GM18517 (cell line): Measurements from ENCODE around the gene ERO1B.
A peak's percentile ranks its signal among the peaks of the same experiment; 100 is the strongest.
"Not testable (repeated sequence)": the region's sequence is repeated elsewhere in the genome, so short reads cannot be mapped to it uniquely, and the experiment has no call there.

ENCODE experiments used
- ATAC-seq: cut with Tn5 transposase; IDR thresholded peaks from one replicate; pipeline ENCODE4 v1.9.1; 2021; ENCODE audit warnings: mild to moderate bottlenecking, moderate library complexity; ENCODE audit not compliant: unreplicated experiment

The ERO1B gene, protein sequence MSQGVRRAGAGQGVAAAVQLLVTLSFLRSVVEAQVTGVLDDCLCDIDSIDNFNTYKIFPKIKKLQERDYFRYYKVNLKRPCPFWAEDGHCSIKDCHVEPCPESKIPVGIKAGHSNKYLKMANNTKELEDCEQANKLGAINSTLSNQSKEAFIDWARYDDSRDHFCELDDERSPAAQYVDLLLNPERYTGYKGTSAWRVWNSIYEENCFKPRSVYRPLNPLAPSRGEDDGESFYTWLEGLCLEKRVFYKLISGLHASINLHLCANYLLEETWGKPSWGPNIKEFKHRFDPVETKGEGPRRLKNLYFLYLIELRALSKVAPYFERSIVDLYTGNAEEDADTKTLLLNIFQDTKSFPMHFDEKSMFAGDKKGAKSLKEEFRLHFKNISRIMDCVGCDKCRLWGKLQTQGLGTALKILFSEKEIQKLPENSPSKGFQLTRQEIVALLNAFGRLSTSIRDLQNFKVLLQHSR

GRCh38 chr1:236281654-236282424 is at the start of gene ERO1B:
Gene ERO1B (minus strand): TSS chr1:236281958. CDS start chr1:236281783, 175 bp downstream.
- ATAC-seq = peak; percentile 73

DNA sequence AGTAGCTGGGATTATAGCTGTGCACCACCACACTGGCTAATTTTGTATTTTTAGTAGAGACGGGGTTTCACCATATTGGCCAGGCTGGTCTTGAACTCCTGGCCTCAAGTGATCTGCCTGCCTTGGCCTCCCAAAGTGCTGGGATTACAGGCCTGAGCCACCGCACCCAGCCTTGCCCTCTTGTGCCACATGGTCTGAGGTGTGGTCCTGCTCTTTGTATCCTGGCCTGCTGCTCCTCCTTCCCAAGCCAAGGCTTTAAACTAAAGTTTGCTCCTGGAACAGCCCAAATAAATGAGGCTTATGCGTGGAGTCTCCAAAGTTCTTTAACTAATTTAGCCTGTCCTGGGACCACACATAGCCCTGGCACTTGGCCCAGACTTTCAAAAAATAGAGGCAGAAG is 49.7 kb upstream of the ERO1B start:
- not testable (repeated sequence) for ATAC-seq

GRCh38 chr1:236326432-236326831 is 44.7 kb upstream of the ERO1B start:
- no peak for ATAC-seq

DNA sequence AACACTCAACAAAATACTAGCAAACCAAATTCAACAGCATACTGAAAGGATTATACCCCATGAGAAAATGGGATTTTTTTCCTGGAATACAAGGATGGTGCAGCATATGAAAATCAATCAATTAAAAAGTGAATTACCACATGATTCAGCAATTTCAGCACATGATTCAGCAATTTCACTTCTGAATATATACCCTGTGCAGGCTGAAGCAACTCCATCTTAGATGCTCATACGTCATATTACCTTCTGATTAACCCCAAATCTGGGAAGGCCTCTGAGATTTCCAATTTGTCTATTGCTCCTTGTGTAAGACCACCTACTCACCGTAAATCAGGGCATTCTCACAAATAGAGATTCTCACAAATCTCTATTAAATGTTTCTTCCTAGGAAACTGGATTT is 43.8 kb upstream of the ERO1B start:
- ATAC-seq = no peak

DNA sequence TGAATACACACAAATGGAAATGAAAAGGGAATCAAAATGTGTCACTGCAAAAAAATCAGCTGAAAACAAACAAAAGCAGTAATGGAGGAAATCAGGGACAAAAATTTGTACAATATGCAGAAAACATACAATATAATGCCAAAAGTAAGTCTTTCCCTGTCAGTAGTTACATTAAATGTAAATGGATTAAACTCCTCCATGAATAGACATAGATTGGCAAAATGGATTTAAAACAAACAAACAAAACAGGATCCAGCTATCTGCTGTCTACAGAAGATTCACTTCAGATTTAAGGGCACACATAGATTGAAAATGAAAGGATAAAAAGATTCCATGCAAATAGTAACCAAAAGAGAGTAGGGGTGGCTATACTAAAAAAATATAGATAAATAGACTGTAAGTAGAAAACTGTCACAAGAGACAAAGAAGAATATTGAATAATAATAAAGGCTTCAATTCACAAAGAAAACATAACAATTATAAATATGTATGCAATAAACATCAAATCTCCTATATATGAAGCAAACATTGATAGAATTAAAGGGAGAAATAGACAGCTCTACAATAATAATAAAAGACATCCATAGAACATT is 42.2 kb upstream of the ERO1B start:
- ATAC-seq = no peak

GRCh38 chr1:236322566-236323409 is 41.0 kb upstream of the ERO1B start:
- ATAC-seq = no peak

GRCh38 chr1:236321101-236321500 is 39.3 kb upstream of the ERO1B start:
- no peak for ATAC-seq

DNA sequence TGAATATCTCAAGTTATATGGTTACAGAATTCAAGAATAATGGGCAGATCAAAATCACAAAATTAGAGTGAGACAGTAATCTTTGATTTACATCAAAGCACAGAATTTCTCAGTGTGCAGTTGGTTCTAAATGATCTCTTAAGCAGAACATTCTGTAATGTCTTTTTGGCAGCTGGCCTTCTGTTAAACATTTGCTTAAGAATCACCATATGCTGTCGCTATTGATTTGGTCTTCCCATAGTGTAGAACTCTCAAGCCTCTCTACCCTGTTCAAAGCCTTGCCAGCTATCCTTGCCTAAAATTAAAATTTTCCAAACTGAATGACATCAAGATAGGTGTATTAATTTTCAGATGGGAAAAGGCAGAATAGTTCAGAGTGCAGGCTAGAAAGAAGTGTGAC is 38.9 kb upstream of the ERO1B start:
- no peak for ATAC-seq

DNA sequence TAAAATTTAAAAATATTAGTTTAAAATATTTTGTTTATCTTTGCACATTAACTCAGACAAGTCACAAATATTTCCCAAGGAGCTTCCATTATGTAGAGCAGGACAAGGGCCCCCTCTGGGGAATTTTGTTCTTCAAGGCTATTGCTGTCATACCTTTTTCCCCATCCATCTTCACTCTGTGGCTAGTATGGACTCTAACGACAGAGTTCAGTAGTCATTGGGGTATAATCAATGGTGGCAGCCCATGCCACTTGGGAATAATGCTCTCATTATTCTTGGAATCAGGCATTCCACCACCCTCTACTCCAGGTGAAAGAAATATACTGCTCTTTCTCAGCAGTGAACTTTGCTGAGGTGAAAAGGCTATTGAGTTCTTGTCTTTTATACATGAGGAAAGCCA is 38.5 kb upstream of the ERO1B start:
- ATAC-seq = no peak

- ATAC-seq = no peak
Measured at GRCh38 chr1:236316437-236316836, 34.7 kb upstream of the ERO1B start.

GRCh38 chr1:236315518-236315917 is 33.8 kb upstream of the ERO1B start:
- no peak for ATAC-seq

DNA sequence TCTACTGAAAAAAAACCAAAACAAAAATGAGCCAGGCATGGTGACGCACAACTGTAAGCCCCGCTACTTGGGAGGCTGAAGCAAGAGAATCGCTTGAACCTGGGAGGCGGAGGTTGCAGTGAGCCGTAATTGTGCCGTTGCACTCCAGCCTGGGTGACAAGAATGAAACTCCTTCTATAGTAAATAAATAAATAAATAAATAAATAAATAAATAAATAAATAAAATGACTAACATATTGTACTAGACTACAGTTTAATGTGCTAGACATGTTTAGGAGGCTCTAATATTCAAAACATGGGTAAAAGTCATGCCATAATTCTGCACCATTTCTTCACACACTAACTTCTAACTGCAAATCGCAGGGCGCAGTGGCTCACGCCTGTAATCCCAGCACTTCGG is 33.3 kb upstream of the ERO1B start:
- ATAC-seq = no peak

DNA sequence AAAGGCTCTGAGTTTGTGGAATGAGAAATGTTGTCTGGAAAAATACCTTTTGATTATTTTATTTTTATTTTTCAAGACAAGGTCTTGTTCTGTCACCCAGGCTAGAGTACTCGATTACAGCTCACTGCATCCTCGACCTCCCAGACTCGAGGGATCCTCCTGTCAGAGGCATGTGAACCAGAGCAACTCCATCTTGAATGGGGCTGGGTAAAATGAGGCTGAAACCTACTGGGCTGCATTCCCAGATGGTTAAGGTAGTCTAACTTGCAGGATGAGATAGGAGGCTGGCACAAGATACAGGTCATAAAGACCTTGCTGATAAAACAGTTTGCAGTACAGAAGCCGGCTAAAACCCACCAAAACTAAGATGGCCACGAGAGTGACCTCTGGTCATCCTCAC is 32.3 kb upstream of the ERO1B start:
- ATAC-seq = not testable (repeated sequence)

- ATAC-seq = no peak
Measured at GRCh38 chr1:236313427-236313826, 31.7 kb upstream of the ERO1B start.

- ATAC-seq = no peak
Measured at GRCh38 chr1:236311040-236311439, 29.3 kb upstream of the ERO1B start.

- no peak for ATAC-seq
Measured at GRCh38 chr1:236308827-236309226, 27.1 kb upstream of the ERO1B start.

GRCh38 chr1:236307435-236307834 is 25.7 kb upstream of the ERO1B start:
- ATAC-seq = no peak

DNA sequence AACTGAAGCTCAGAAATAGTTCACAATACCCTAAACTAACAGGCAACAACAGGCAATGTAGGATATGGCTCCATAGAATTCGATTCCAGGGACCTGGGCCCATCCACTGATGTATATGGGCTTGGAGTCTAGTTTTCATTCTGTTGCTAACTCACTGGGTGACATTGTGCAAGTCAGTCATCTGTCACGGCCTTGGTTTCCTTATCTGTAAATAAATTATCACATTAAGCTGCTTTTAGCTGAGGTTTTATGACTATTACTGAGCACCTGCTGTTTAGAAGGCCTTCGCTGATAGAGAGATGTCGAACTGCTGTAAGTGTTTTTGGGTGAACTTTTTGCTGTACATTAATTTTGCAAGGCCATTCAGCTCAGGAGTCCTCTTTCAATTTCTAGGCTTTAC is 22.9 kb upstream of the ERO1B start:
- no peak for ATAC-seq

DNA sequence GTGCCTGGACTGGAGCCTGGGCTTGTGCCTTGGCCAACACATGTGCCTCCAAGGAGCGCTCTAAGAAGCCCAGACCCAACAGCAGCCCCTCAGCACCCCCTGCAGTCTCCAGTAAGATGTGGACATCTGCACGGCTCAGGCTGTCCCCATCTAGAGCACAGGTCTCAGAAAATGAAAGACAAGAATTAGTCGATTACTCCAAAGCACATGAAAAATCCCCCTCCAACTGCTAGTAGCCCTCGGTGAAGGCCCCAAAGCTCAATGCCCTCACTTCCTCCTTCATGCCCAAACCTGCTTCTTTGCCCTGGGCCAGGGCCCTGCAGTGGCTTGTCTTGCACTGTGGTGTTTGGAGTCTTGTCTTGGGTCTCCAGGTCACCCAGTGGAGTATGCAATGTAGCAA is 21.9 kb upstream of the ERO1B start:
- ATAC-seq = peak; percentile 53

DNA sequence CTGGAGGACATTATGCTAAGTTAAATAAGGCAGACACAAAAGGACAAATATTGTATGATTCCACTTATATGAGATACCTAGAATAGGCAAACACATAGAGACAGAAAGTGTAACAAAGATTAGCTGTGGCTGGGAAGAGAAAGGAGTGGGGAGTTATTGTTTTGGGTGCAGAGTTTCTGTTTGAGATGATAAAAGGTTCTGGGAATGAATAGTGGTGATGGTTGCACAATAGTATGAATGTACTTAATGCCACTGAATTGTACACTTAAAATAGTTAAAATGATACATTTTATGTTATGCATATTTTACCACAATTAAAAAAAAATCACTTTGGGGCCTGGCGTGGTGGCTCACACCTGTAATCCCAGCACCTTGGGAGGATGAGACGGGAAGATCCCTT is 21.2 kb upstream of the ERO1B start:
- no peak for ATAC-seq

DNA sequence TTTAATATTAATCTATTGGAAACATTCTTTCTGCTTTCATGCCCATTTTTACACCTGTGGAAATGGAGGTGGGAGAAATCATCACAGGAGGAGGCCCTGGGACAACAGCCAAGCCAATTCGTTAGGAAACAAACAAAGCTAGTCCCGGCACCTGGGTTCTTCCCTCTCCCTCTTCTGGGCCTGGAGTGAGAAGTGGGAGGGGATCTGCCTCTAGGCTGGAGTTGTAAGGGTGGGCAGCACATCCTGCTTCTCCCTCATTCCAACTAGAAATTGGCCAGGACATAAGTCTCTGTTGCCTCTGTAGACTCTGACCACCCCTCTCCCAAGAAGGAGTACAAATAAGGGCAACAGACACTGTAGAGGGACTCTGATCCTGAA is 20.2 kb upstream of the ERO1B start:
- no peak for ATAC-seq
